Gastrocnemius medialis (tissue), 4 donors: ENCODE results near the gene KPNA1. TPM values are rescaled to one million over a fixed set of nuclear protein-coding genes. Genes with fewer than 3 reads are reported as not detected.

Experiments used
- ATAC-seq, 2 donors: fragments of 150-250 bp; one replicate each; pipeline ENCODE4 v1.9.1; 2016
- DNase-seq, 2 donors: peaks; one replicate each; pipeline ENCODE4 v3.0.0-alpha.2; 2019
- H3K27ac ChIP-seq, 4 donors: fragments of 200-600 bp; sonication (generic); 1 replicate in 1 of 4; 2 replicates in 3 of 4; pipeline ENCODE4 v1.5.1; 2016 to 2018; ENCODE audit warnings: mild to moderate bottlenecking in 2 of 4, moderate library complexity in 1 of 4
- H3K27me3 ChIP-seq, 3 donors: fragments of 200-600 bp; sonication (generic) in 2 of 3; 1 replicate in 1 of 3; 2 replicates in 2 of 3; pipeline versions ENCODE4 v1.5.1 to v1.6.0; 2016 to 2019; ENCODE audit warnings: mild to moderate bottlenecking in 1 of 3, moderate library complexity in 1 of 3
- H3K36me3 ChIP-seq, 2 donors: fragments of 200-600 bp; sonication (generic) in 1 of 2; one replicate each; pipeline ENCODE4 v1.5.1; 2017 to 2018
- H3K4me1 ChIP-seq, 2 donors: fragments of 200-600 bp; sonication (generic) in 1 of 2; one replicate each; pipeline ENCODE4 v1.5.1; 2016 to 2017; ENCODE audit warnings: mild to moderate bottlenecking in 2 of 2
- H3K4me3 ChIP-seq, 4 donors: fragments of 200-600 bp; sonication (generic) in 3 of 4; 1 replicate in 1 of 4; 2 replicates in 3 of 4; pipeline ENCODE4 v1.5.1; 2016 to 2019; ENCODE audit warnings: mild to moderate bottlenecking in 2 of 4
- H3K9me3 ChIP-seq, 3 donors: fragments of 200-600 bp; sonication (generic) in 2 of 3; 1 replicate in 1 of 3; 2 replicates in 2 of 3; pipeline ENCODE4 v1.5.1; 2016 to 2019
- POLR2A ChIP-seq, 2 donors: fragments of 450-650 bp; IDR thresholded peaks; one replicate each; pipeline ENCODE4 v1.6.1; 2017; ENCODE audit warnings: antibody characterized with exemption in 2 of 2, mild to moderate bottlenecking in 2 of 2, moderate library complexity in 2 of 2
- in situ Hi-C, 4 donors: fragments of 200-750 bp; cut with MboI; loops; one replicate each; pipeline versions ENCODE4 v1.15.0 to v1.8.0; 2017; ENCODE audit warnings: low sequenced_read_pairs in 4 of 4
- intact Hi-C: fragments of 100-400 bp; cut with DNase I; formaldehyde crosslinking; loops from one replicate; pipeline ENCODE4 v1.15.1; 2023; ENCODE audit warnings: low total_unique reads
- total RNA-seq, 4 donors: library from RNA; depleted of rRNA; stranded (reverse); fragments of >200 nt; gene quantifications; one replicate each; pipeline versions ENCODE4 v1.1.0 to v1.2.3, GENCODE V29; 2016
- TF ChIP-seq, protein P1 (sequence below), 5 experiments: fragments of 450-650 bp in 3 of 5; fragments of 200-600 bp in 2 of 5; sonication (generic) in 2 of 5; IDR thresholded peaks in 4 of 5; conservative IDR thresholded peaks in 1 of 5; 1 replicate in 4 of 5; 2 replicates in 1 of 5; pipeline ENCODE4 v1.5.1; 2016 to 2019; ENCODE audit warnings: antibody characterized with exemption in 5 of 5, mild to moderate bottlenecking in 3 of 5, moderate library complexity in 3 of 5

Gene KPNA1
- total RNA-seq, 4 donors from 2014 or later = 108 to 119 (median 112) TPM

GRCh38 chr3:122377975-122378374 lies 136.8 kb downstream of the KPNA1 start:
- no peaks in the 10 kb centered on the region for H3K9me3 ChIP-seq
- H3K36me3 ChIP-seq = no peaks in the 10 kb centered on the region
- in situ Hi-C loops (loop anchor here in 1 of 4 donors (25.0 kb wide), 2 partner anchors 409 to 841 kb away; partner anchors contain the start of genes HSPBAP1, POLQ and SLC49A4), intact Hi-C loops (no loop called here)
- ATAC-seq = no peak
- TF ChIP-seq, protein P1, sequence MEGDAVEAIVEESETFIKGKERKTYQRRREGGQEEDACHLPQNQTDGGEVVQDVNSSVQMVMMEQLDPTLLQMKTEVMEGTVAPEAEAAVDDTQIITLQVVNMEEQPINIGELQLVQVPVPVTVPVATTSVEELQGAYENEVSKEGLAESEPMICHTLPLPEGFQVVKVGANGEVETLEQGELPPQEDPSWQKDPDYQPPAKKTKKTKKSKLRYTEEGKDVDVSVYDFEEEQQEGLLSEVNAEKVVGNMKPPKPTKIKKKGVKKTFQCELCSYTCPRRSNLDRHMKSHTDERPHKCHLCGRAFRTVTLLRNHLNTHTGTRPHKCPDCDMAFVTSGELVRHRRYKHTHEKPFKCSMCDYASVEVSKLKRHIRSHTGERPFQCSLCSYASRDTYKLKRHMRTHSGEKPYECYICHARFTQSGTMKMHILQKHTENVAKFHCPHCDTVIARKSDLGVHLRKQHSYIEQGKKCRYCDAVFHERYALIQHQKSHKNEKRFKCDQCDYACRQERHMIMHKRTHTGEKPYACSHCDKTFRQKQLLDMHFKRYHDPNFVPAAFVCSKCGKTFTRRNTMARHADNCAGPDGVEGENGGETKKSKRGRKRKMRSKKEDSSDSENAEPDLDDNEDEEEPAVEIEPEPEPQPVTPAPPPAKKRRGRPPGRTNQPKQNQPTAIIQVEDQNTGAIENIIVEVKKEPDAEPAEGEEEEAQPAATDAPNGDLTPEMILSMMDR (IDR thresholded peaks at IDR 0.05 in 4 of 5, conservative IDR thresholded peaks at IDR 0.05 in 1 of 5) = no peak
- TF ChIP-seq POLR2A (IDR thresholded peaks at IDR 0.05) = no peak
- no peak for DNase-seq
- H3K27me3 ChIP-seq = no peaks in the 10 kb centered on the region
- no peak overlapping the region for H3K27ac ChIP-seq
- peaks cover 10% of the 10 kb centered on the region in 2 donors for H3K4me1 ChIP-seq
- no peak overlapping the region for H3K4me3 ChIP-seq

- intact Hi-C loops = no loop called here
- no peaks in the 10 kb centered on the region for H3K36me3 ChIP-seq
- H3K27ac ChIP-seq = no peak overlapping the region
- no peak overlapping the region for H3K4me3 ChIP-seq
- H3K27me3 ChIP-seq = no peaks in the 10 kb centered on the region
- TF ChIP-seq POLR2A (IDR thresholded peaks at IDR 0.05) = no peak
- TF ChIP-seq, protein P1 (IDR thresholded peaks at IDR 0.05 in 4 of 5, conservative IDR thresholded peaks at IDR 0.05 in 1 of 5) = no peak
- peaks cover 0 to 6% of the 10 kb centered on the region in 2 donors for H3K4me1 ChIP-seq
- no peaks in the 10 kb centered on the region for H3K9me3 ChIP-seq
- DNase-seq (no peak), ATAC-seq (no peak)
- in situ Hi-C loops = loop anchor here in 2 of 4 donors (25.0 kb wide), 1 partner anchor 837 kb away; the partner anchor contains the start of gene POLQ (in 2 of the 2)
Measured at GRCh38 chr3:122374034-122374433, 140.7 kb downstream of the KPNA1 start.

Other genes starting within 250 kb of the KPNA1 start
- gene CSTA, start 189.7 kb downstream of the KPNA1 start, total RNA-seq = 1 to 10 TPM in 1 of 4 donors, under 1 TPM in 1, not detected in 2; 0.58 to 2.4 TPM
- 10 to 100 TPM; 16.5 to 26.0 (median 23.7) TPM for gene MIX23, start 131.7 kb downstream of the KPNA1 start, total RNA-seq
- 10 to 100 TPM; 18.8 to 52.4 (median 43.3) TPM for gene FAM162A, start 130.8 kb downstream of the KPNA1 start, total RNA-seq
- gene WDR5B, start 98.9 kb downstream of the KPNA1 start, total RNA-seq = 1 to 10 TPM; 1.4 to 3.0 (median 2.1) TPM
- 1 to 10 TPM; 5.9 to 9.6 (median 8.2) TPM for gene PARP9, start 49.4 kb upstream of the KPNA1 start, total RNA-seq
- 10 to 100 TPM in 1 of 4 donors, 1 to 10 TPM in 3; 6.6 to 15.6 (median 9.4) TPM for gene DTX3L, start 49.4 kb upstream of the KPNA1 start, total RNA-seq
- gene PARP15, start 62.7 kb upstream of the KPNA1 start, total RNA-seq = under 1 TPM in 2 of 4 donors, not detected in 2; 0.16 to 0.51 TPM
- gene PARP14, start 165.9 kb upstream of the KPNA1 start, total RNA-seq = 10 to 100 TPM in 3 of 4 donors, 1 to 10 TPM in 1; 6.0 to 12.3 (median 10.5) TPM